OCI-LY1 (cell line): ENCODE measurements around the gene ZBTB8A.

ENCODE experiments used
- EZH2 ChIP-seq: fragments of 200-600 bp; sonication (generic), shearing (Covaris generic); IDR thresholded peaks from 2 replicates; pipeline ENCODE4 v1.8.0; 2017; ENCODE audit warnings: borderline replicate concordance, mixed run types, mild to moderate bottlenecking, antibody characterized with exemption, low read length, moderate library complexity, mixed read lengths
- TF ChIP-seq, protein P1 (sequence below): fragments of 200-600 bp; sonication (generic), shearing (Covaris generic); IDR thresholded peaks from 2 replicates; pipeline ENCODE4 v1.5.1; 2017; ENCODE audit warnings: mild to moderate bottlenecking, antibody characterized with exemption, low read length, moderate library complexity, mixed read lengths

DNA sequence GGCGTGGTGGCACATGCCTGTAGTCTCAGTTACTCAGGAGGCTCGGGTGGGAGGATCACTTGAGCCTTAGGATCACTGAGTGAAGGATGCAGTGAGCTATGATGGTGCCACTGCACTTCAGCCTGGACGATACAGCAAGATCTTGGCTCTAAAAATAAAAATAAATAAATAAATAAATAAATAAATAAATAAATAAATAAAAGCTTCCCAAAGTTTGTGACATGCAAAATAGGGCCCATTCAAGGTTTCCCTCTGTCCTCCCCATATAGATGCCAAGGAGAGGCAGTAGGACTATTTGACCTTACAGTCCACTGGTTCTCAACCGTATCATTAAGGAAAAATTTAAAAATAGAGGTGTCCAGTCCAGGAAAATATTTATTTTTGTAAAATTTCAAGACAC lies 70.0 kb downstream of the ZBTB8A start:
- TF ChIP-seq, protein P1, sequence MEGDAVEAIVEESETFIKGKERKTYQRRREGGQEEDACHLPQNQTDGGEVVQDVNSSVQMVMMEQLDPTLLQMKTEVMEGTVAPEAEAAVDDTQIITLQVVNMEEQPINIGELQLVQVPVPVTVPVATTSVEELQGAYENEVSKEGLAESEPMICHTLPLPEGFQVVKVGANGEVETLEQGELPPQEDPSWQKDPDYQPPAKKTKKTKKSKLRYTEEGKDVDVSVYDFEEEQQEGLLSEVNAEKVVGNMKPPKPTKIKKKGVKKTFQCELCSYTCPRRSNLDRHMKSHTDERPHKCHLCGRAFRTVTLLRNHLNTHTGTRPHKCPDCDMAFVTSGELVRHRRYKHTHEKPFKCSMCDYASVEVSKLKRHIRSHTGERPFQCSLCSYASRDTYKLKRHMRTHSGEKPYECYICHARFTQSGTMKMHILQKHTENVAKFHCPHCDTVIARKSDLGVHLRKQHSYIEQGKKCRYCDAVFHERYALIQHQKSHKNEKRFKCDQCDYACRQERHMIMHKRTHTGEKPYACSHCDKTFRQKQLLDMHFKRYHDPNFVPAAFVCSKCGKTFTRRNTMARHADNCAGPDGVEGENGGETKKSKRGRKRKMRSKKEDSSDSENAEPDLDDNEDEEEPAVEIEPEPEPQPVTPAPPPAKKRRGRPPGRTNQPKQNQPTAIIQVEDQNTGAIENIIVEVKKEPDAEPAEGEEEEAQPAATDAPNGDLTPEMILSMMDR = no peak
- TF ChIP-seq EZH2 = no peak
